Astrocyte (in vitro differentiated cells and primary cell): ENCODE data around the gene DLG3. TPM values are rescaled to one million over a fixed set of nuclear protein-coding genes. Genes with fewer than 3 reads are reported as not detected.
A peak's percentile ranks its signal among the peaks of the same experiment; 100 is the strongest.

ENCODE experiments used
- DNase-seq: peaks from one replicate; pipeline ENCODE4 v3.0.0-alpha.2; 2010; ENCODE audit warnings: low read depth
- FAIRE-seq: peaks from 2 replicates; lab custom pipeline; 2011; peaks lifted over from hg19 to GRCh38; lab: Jason Lieb, UNC
- H2AFZ ChIP-seq: 2 replicates; pipeline ENCODE4 v1.6.0; 2012; ENCODE audit warnings: low read depth, low read length, inconsistent platforms
- H3K27ac ChIP-seq: 2 replicates; pipeline ENCODE4 v1.5.1; 2011; ENCODE audit warnings: low read depth, low read length, inconsistent platforms
- H3K27me3 ChIP-seq: 2 replicates; pipeline ENCODE4 v1.6.0; 2011; ENCODE audit warnings: low read length, inconsistent platforms; ENCODE audit not compliant: insufficient read depth
- H3K36me3 ChIP-seq: 2 replicates; pipeline ENCODE4 v1.5.1; 2011; ENCODE audit warnings: low read length, inconsistent platforms; ENCODE audit not compliant: insufficient read depth
- H3K4me1 ChIP-seq: 2 replicates; pipeline ENCODE4 v1.5.1; 2011; ENCODE audit warnings: low read length, inconsistent platforms; ENCODE audit not compliant: insufficient read depth
- H3K4me2 ChIP-seq: 2 replicates; pipeline ENCODE4 v1.6.0; 2012; ENCODE audit warnings: low read length, inconsistent platforms
- H3K4me3 ChIP-seq: 2 replicates; pipeline ENCODE4 v1.5.1; 2011; ENCODE audit warnings: low read depth, mild to moderate bottlenecking, low read length, inconsistent platforms; ENCODE audit not compliant: insufficient read depth
- H3K79me2 ChIP-seq: 2 replicates; pipeline ENCODE4 v1.6.0; 2012; ENCODE audit warnings: mild to moderate bottlenecking, low read length, inconsistent platforms; ENCODE audit not compliant: insufficient read depth
- H3K9ac ChIP-seq: 2 replicates; pipeline ENCODE4 v1.6.0; 2012; ENCODE audit warnings: mild to moderate bottlenecking, low read length, inconsistent platforms
- H3K9me3 ChIP-seq: 2 replicates; pipeline ENCODE4 v1.5.1; 2012; ENCODE audit warnings: low read depth, mild to moderate bottlenecking, low read length, inconsistent platforms; ENCODE audit not compliant: insufficient read depth
- H4K20me1 ChIP-seq: 2 replicates; pipeline ENCODE4 v1.6.0; 2012; ENCODE audit warnings: low read length, inconsistent platforms; ENCODE audit not compliant: insufficient read depth
- H3K27ac Mint-ChIP-seq: one replicate; pipeline ENCODE4 v1.8.0; 2021; ENCODE audit warnings: mild to moderate bottlenecking, mixed read lengths; ENCODE audit not compliant: unreplicated experiment
- H3K27me3 Mint-ChIP-seq: one replicate; pipeline ENCODE4 v1.8.0; 2021; ENCODE audit warnings: low read depth, mixed read lengths; ENCODE audit not compliant: unreplicated experiment
- H3K36me3 Mint-ChIP-seq: one replicate; pipeline ENCODE4 v1.8.0; 2021; ENCODE audit warnings: low read depth, mixed read lengths; ENCODE audit not compliant: unreplicated experiment
- H3K4me1 Mint-ChIP-seq: one replicate; pipeline ENCODE4 v1.8.0; 2021; ENCODE audit warnings: low read depth, mixed read lengths; ENCODE audit not compliant: unreplicated experiment
- H3K4me3 Mint-ChIP-seq: one replicate; pipeline ENCODE4 v1.8.0; 2021; ENCODE audit warnings: mild to moderate bottlenecking, moderate library complexity, mixed read lengths; ENCODE audit not compliant: unreplicated experiment
- H3K9me3 Mint-ChIP-seq: one replicate; pipeline ENCODE4 v1.8.0; 2021; ENCODE audit warnings: mild to moderate bottlenecking, mixed read lengths; ENCODE audit not compliant: unreplicated experiment
- CTCF ChIP-seq: IDR thresholded peaks from 2 replicates; pipeline ENCODE4 v1.5.1; 2011; ENCODE audit warnings: low read depth, mild to moderate bottlenecking, inconsistent platforms, low read length, moderate library complexity; ENCODE audit not compliant: insufficient read depth
- EZH2 ChIP-seq: IDR thresholded peaks from 2 replicates; pipeline ENCODE4 v1.6.1; 2012; ENCODE audit warnings: mild to moderate bottlenecking, low read length, inconsistent platforms; ENCODE audit not compliant: insufficient read depth
- total RNA-seq: library from RNA; stranded (reverse); gene quantifications from 2 replicates; pipeline ENCODE4 v1.2.1, GENCODE V29; 2021

DLG3 gene
- total RNA-seq, 1 donor from 2014 or later, result 15.2 TPM

- Mint-ChIP-seq H3K36me3 (no peaks in the 10 kb centered on the region), H3K4me1 (peaks cover 41% of the 10 kb centered on the region), H3K27me3 (no peaks in the 10 kb centered on the region), H3K27ac (peak overlapping the region; percentile 97), H3K4me3 (no peak overlapping the region), H3K9me3 (no peaks in the 10 kb centered on the region)
- H3K27ac ChIP-seq, result peak overlapping the region; percentile 95
- DNase-seq (no peak), FAIRE-seq (peak; percentile 20)
- H3K9ac ChIP-seq, result peak overlapping the region; percentile 84
- no peaks in the 10 kb centered on the region for H3K27me3 ChIP-seq
- peak overlapping the region; percentile 37 for H3K4me3 ChIP-seq
- peak overlapping the region; percentile 86 for H3K4me2 ChIP-seq
- H3K79me2 ChIP-seq, result no peaks in the 10 kb centered on the region
- no peaks in the 10 kb centered on the region for H4K20me1 ChIP-seq
- H3K4me1 ChIP-seq, result peaks cover 49% of the 10 kb centered on the region
- no peak for TF ChIP-seq CTCF
- TF ChIP-seq EZH2, result no peak
- H2AFZ ChIP-seq, result no peak overlapping the region
- no peaks in the 10 kb centered on the region for H3K36me3 ChIP-seq
- H3K9me3 ChIP-seq, result no peaks in the 10 kb centered on the region
Observed at GRCh38 chrX:70476166-70476933, 31.7 kb downstream of the DLG3 start.

- Mint-ChIP-seq H3K27ac (peak overlapping the region; percentile 97), H3K36me3 (no peaks in the 10 kb centered on the region), H3K9me3 (no peaks in the 10 kb centered on the region), H3K4me1 (peaks cover 42% of the 10 kb centered on the region), H3K4me3 (no peak overlapping the region), H3K27me3 (no peaks in the 10 kb centered on the region)
- H2AFZ ChIP-seq, result peak overlapping the region; percentile 66
- H3K9ac ChIP-seq, result peak overlapping the region; percentile 84
- H3K36me3 ChIP-seq, result no peaks in the 10 kb centered on the region
- H3K4me1 ChIP-seq, result peaks cover 49% of the 10 kb centered on the region
- no peaks in the 10 kb centered on the region for H3K27me3 ChIP-seq
- no peaks in the 10 kb centered on the region for H3K79me2 ChIP-seq
- H3K4me3 ChIP-seq, result peak overlapping the region; percentile 37
- no peaks in the 10 kb centered on the region for H3K9me3 ChIP-seq
- TF ChIP-seq EZH2 (no peak), CTCF (no peak)
- H3K4me2 ChIP-seq, result peak overlapping the region; percentile 86
- peak; percentile 82 for FAIRE-seq
- H3K27ac ChIP-seq, result peak overlapping the region; percentile 95
- H4K20me1 ChIP-seq, result no peaks in the 10 kb centered on the region
- DNase-seq, result peak; percentile 71
Observed at GRCh38 chrX:70476934-70477733, 32.5 kb downstream of the DLG3 start.
